Effector CD8-positive, alpha-beta T cell (primary cell): ENCODE results near the gene GNG7.
"Not testable (repeated sequence)": the region's sequence is repeated elsewhere in the genome, so short reads cannot be mapped to it uniquely, and the experiment has no call there.

Source experiments
- DNase-seq: peaks from one replicate; lab custom pipeline; 2025; lab: John Stamatoyannopoulos, UW

GNG7 gene

GRCh38 chr19:2551172-2551863 is 151.2 kb downstream of the GNG7 start:
- no peak for DNase-seq

DNA sequence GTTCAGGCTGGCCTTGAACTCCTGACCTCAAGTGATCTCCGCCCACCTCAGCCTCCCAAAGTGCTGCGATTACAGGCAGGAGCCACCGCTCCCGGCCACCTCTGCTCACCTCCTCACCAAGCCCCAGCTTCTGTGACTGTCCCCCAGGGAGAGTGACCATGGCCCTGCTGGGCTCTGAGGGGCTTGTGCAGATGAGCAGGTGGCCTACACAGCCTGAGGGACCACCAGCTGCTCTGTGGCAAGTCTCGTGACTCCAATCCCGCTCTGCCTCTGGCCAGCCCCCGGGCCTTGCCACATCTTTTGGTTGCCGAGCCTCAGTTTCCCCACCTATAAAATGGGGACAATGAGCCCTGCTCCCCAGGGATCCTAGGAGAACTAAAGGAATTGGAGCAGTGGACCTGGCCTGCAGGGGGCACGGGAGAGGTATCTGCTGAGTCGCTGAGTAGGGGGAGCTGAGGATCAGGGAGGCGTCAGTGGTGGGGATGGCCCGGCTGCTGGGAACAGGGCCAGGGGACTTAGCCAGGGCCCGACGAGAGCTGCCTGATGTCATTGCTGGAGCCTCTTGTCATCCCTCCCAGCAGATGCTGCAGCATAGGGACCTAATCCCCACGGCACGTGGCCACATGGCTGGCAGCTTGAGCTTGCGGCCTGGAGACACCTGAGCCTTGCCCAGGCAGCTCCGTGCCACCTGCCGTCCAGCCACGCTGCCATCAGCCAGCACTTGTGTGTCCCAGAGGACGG is 151.9 kb downstream of the GNG7 start:
- no peak for DNase-seq

- no peak for DNase-seq
These were observed 152.7 kb downstream of the GNG7 start for GRCh38 chr19:2549701-2550191.

- DNase-seq, result no peak
These were observed 153.5 kb downstream of the GNG7 start for GRCh38 chr19:2548966-2549365.

DNA sequence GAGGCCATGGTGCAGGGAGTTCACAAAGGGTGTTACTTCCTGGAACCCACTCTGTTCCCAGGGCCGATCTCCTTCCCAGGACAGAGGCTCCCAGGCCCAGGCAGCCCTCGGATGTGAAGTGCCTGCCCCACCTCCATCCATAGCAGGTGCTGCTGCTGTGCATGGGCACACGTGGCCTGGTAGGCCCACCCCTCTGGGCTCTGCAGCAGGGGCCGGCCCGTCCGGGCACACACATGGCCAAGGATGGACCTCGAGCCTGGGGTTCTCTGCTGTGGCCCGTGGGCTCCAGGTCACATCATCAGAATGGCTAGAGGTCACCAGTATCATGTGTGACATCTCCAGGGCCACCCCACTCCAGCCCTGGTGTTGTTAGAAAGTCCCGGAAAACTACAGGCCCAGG is 154.8 kb downstream of the GNG7 start:
- DNase-seq, result no peak

- DNase-seq, result no peak
These were observed 155.3 kb downstream of the GNG7 start for GRCh38 chr19:2547033-2547680.

DNA sequence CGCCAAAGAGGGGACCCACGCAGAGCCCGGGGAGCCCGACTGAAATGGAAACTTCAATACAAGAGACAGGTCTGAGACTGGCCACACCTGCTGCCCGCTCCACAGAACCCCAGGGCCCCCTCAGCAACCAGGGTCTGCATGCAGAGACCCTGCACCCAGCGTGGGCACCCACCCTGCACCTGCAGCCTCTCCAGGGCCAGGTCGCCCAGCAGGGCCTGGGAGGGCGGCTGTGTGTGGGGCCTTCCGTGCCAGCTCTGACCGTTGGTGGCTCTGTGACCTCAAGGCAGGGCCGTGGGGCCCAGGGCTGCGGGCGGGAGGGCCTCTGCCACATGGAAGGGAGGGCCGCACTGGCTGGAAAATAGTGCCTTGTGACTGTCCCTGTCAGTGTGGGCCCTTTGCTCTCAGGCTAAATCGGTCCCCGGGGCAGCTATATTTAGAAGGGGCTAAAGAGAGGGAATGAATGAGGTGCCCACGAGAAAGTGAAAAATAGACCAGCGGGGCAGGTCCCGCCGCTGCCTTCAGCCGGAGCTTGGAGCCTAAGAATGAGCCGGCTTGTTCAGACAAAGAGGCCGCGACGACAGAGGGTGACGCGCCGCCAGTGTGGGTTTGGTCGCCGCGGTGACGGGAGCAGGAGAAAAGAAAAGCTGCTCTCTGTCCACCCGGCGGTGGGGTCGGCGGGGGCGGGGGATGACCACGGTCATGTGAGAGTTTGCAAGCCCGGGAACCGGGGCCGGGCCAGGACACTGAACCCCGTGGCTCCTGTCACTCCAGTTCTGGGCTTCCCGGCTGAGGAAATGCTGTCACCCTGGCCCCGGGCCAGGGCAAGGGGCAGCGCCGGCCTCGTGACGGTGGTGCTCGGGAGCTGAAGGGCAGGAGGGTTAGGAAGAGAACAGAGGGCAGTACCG is 156.1 kb downstream of the GNG7 start:
- no peak for DNase-seq

DNA sequence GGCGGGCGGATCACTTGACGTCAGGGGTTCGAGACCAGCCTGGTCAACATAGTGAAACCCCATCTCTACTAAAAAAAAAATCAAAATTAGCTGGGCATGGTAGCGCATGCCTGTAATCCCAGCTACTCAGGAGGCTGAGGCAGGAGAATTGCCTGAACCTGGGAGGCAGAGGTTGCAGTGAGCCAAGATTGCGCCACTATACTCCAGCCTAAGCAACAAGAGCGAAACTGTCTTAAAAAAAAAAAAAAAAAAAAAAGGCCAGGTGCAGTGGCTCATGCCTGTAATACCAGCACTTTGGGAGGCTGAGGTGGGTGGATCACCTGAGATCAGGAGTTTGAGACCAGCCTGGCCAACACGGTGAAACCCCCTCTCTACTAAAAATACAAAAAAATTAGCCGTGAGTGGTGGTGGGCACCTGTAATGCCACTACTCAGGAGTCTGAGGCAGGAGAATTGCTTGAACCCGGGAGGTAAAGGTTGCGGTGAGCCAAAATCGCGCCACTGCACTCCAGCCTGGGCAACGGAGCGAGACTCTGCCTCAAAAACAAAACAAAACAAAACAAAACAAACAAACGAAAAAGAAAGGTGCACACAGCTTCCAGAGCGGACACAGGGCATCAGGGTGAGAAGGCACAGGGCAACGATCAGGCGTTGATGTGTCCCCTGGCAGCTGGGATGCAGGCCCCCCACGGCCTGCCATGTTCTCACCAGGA is 156.9 kb downstream of the GNG7 start:
- DNase-seq, result not testable (repeated sequence)

GRCh38 chr19:2544576-2545415 is 157.7 kb downstream of the GNG7 start:
- no peak for DNase-seq

DNA sequence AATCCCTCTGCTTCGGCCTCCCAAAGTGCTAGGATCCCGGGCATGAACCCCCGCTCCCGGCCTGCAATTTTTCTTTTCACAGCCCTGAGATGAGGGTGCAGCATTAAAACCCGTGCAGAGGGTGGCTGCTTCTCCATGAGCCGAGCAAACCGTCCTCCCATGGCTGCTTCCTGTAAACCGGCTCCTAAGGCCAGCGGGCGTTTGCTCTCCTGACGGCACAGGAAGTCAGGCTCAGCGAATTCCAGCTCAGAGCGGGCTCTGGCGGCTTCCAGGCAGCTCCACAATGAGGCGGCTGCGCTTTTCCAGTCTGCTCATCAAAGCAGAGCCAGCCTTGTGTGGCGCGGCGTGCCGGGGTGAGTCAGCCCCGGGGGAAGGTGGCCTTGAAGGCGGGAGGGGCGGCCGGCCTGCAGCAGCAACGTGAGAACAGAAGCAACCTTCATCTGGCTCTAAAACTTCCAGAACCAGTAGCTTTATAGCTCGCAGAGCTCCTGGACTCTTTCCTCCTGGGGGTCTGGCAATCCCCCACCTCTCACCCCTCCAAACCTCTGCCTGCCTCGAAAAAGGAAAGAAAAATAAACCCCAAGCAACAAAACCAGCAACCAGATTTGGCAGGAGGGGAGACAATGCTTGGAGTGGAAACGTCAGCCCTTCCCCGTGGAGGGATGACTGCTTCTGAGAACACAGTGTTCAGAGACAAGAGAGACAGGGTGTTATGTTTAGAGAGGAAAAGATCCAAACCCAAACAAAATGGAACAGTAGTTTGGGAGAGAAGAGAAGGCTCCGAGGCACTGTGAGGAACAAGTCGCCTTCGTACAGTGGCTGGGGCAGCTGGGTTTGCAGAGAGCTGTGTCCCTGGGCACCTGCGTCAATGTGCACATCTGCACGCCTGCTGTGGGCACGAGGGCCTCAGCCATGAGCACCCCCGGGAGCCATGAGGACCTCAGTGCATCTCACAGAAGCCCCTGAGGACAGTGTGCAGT is 158.7 kb downstream of the GNG7 start:
- DNase-seq, result peak; percentile 29

- not testable (repeated sequence) for DNase-seq
These were observed 159.4 kb downstream of the GNG7 start for GRCh38 chr19:2543072-2543462.

- no peak for DNase-seq
These were observed 160.0 kb downstream of the GNG7 start for GRCh38 chr19:2542341-2543069.

GRCh38 chr19:2540646-2541454 is 161.6 kb downstream of the GNG7 start:
- DNase-seq, result no peak

DNA sequence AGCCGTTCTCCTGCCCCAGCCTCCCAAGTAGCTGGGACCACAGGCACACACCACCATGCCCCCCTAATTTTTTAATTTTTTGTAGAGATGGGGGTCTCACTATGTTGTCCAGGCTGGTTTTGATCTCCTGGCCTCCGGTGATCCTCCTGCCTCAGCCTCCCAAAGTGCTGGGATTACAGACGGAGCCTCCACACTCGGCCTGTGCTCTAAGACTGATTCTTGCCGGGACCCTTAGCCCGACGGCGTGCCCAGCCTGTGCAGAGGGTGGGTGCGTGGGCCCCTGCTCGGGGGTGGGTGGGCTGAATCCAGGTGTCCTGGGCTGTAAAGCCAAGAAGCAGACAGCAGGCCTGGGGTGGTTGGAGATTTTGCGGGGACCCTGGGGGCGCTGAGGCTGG is 162.2 kb downstream of the GNG7 start:
- no peak for DNase-seq

DNA sequence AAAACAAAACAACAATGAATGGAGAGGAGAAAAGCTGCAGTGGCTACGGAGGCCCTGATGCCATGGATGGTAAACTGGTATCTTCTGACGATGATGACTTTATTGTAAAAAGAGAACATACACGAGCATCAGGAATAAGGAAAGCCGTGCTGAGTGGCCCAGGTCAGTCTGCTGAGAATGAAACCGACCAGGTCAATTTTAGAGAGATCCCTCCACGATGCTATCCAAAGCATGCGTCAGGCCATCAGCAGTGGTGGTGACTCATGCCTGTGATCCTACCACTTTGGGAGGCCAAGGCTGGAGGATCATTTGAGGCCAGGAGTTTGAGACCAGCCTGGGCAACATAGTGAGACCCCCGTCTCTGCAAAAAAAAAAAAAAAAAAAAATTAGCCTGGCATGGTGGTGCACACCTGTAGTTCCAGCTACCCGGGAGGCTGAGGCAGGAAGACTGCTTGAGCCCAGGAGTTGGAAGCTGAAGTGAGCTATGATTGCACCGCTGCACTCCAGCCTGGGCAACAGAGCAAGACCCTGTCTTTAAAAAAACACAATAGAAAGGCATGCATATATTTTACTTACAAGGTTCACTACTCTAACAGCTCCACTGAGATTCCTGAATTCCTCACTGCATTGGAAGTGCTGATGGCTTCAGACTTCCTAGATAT is 164.3 kb downstream of the GNG7 start:
- no peak for DNase-seq

DNA sequence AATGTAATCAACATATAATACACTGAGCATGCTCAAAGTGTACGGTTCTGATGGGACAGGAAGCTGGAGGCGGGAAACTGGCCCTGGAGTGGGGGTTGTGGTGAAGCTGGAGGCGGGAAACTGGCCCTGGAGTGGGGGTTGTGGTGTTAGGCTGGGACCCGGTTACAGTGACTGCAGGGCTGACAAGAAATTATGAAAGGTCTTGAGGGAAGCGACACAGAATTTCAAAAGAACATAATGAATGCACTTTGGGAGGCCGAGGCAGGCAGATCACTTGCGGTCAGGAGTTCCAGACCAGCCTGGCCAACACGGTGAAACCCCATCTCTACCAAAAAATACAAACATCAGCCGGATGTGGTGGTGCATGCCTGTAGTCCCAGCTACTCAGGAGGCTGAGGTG is 164.9 kb downstream of the GNG7 start:
- DNase-seq, result not testable (repeated sequence)

- DNase-seq, result no peak
These were observed 166.0 kb downstream of the GNG7 start for GRCh38 chr19:2536461-2536860.
